HG03175 (cell line): ENCODE data around the gene ZNF331.
A peak's percentile ranks its signal among the peaks of the same experiment; 100 is the strongest.
"Not testable (repeated sequence)": the region's sequence is repeated elsewhere in the genome, so short reads cannot be mapped to it uniquely, and the experiment has no call there.

Source experiments
- ATAC-seq: cut with Tn5 transposase; IDR thresholded peaks from one replicate; pipeline ENCODE4 v1.9.1; 2021; ENCODE audit warnings: mild to moderate bottlenecking, moderate library complexity; ENCODE audit not compliant: unreplicated experiment

ZNF331 gene

GRCh38 chr19:53537521-53538377 lies at the start of gene ZNF331:
Gene ZNF331, plus strand, starts transcription at chr19:53538145. Its CDS starts 31,232 bp downstream, at chr19:53569377.
- ATAC-seq: peak; percentile 74

- ATAC-seq: no peak
Measured at GRCh38 chr19:53492153-53492552, 45.8 kb upstream of the ZNF331 start.

- not testable (repeated sequence) for ATAC-seq
Measured at GRCh38 chr19:53497311-53498023, 40.5 kb upstream of the ZNF331 start.

- ATAC-seq: not testable (repeated sequence)
Measured at GRCh38 chr19:53498024-53498395, 39.9 kb upstream of the ZNF331 start.

GRCh38 chr19:53503151-53503550 lies 34.8 kb upstream of the ZNF331 start:
- ATAC-seq: not testable (repeated sequence)

GRCh38 chr19:53503671-53504364 lies 34.1 kb upstream of the ZNF331 start:
- ATAC-seq: not testable (repeated sequence)

DNA sequence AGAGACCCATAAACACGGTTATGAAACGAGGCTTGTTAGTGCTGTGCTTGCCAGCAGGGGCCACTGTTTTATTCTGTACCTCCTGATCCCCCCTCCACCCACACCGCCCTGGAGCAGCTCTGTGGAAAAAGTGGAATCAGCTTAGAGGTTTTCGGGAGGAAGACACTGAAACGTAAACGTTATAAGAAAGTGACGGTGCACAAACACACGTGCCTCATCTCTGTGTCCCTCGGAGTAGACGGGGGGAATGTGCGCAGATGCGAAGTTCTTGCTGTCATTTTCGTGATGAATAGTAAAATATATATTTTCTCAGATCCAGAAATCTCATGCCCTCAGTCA lies 33.6 kb upstream of the ZNF331 start:
- ATAC-seq: not testable (repeated sequence)

- no peak for ATAC-seq
Measured at GRCh38 chr19:53504885-53505284, 33.1 kb upstream of the ZNF331 start.

GRCh38 chr19:53506728-53507127 lies 31.2 kb upstream of the ZNF331 start:
- ATAC-seq: no peak

- ATAC-seq: no peak
Measured at GRCh38 chr19:53507523-53508442, 30.2 kb upstream of the ZNF331 start.

DNA sequence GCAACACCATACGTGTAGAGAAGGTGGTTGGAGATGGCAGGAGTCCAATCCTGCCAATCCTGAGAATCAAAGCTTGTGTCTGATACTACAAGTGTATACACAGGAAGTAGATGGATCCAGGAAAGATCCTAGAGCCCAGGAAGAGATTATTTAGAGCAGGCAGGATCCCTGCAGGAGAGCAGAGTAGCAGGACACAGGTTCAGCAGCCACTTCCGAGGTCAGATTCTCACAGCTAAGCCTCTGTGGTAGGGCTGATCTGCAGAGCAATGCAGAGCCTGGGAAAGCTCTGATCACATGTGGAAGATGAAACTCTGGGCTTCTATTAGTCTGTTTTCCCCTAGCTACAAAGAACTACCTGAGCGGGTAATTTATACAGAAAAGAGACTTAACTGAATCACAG lies 28.5 kb upstream of the ZNF331 start:
- no peak for ATAC-seq

DNA sequence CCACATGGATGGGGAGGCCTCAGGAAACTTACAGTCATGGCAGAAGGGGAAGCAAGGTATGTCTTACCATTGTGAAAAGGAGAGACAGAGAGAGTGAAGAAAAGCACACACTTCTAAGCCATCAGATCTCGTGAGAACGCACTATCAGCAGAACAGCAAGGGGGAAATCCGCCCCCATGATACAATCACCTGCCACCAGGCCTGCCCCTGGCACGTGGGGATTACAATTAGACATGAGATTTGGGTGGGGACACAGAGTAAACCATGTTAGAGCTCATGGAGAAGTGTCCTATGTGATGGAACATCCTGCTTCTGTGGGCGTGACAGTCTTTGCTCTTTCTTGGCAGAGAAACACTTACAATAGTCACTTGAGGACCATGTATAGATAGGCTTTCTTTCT lies 28.1 kb upstream of the ZNF331 start:
- ATAC-seq: no peak

DNA sequence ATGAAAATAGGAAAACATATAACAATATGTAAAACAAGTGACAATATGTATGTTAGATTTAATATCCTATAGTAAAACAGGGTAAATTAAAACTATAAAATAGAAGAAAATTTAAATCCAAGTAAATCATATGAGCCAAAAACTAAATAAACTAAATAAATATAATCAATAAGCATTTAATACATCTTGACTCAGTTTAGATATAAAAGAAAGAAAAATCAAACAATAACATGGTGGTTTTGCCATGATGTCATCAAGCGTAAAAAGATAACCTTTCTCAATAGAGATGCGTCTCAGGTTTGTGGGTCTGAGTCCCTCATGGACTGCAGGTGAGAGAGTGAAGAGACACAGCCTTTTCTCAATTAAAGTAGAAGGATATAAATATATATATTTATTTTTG lies 26.6 kb upstream of the ZNF331 start:
- no peak for ATAC-seq

DNA sequence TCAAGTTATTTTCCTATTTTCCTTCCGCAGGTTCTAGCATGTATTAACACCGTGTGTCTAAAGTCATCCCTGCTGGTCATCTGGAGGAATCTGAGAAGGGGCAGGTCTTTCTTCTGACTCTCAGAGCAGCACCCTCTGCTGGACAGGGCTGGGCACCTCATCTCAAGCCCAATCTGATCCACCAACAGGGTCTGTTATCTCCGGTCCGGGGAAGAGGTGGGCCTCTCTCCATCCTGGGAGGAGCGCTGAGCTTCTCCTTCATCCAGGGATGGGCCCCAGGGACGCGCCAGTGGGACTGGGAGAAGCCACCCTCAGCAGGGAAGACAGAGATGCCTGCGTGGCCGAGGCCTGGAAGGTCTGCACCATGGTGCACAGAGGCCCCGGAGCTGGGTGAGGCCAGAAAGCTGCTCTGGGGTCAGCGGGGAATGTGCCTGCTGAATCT lies 26.0 kb upstream of the ZNF331 start:
- no peak for ATAC-seq

- ATAC-seq: not testable (repeated sequence)
Measured at GRCh38 chr19:53515047-53515446, 22.9 kb upstream of the ZNF331 start.

GRCh38 chr19:53517114-53517741 lies 20.7 kb upstream of the ZNF331 start:
- ATAC-seq: no peak

DNA sequence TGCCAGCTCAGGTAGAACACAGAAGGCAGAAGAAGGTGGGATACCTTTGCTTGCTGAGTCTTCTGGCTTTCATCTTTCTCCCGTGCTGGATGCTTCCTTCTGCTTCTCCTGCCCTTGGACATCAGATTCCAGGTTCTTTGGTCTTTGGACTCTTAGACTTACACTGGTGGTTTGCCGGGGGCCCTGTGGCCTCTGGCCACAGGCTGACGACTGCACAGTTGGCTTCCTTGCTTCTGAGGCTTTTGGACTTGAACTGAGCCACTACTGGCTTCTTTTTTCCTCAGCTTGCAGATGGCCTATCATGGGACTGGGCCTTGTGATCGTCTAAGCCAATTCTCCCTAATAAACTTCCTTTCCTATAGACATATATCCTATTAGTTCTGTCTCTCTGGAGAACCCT lies 19.8 kb upstream of the ZNF331 start:
- no peak for ATAC-seq

DNA sequence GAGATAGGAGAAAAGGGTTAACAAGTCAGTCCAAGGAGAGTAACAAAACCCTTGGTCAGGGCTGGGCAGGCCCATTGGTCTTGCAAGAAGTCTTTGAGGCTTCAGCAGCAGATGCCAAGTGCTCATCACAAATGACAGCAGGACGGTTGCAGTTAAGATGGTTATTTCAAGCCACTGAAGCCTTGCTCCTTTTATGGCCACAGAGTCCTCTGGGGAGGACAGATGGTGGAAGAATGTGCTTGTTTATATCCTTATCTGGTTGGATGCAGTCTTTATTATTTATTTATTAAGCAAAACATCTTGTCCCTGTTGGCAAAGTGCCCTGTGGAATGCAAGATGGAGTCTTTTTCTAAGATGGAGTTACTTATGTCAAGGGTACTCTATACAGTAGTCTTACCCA lies 19.2 kb upstream of the ZNF331 start:
- ATAC-seq: no peak

- ATAC-seq: no peak
Measured at GRCh38 chr19:53519446-53519845, 18.5 kb upstream of the ZNF331 start.

GRCh38 chr19:53520163-53520546 lies 17.8 kb upstream of the ZNF331 start:
- no peak for ATAC-seq
